ENCODE data around the gene KRTAP5-6.

DNA sequence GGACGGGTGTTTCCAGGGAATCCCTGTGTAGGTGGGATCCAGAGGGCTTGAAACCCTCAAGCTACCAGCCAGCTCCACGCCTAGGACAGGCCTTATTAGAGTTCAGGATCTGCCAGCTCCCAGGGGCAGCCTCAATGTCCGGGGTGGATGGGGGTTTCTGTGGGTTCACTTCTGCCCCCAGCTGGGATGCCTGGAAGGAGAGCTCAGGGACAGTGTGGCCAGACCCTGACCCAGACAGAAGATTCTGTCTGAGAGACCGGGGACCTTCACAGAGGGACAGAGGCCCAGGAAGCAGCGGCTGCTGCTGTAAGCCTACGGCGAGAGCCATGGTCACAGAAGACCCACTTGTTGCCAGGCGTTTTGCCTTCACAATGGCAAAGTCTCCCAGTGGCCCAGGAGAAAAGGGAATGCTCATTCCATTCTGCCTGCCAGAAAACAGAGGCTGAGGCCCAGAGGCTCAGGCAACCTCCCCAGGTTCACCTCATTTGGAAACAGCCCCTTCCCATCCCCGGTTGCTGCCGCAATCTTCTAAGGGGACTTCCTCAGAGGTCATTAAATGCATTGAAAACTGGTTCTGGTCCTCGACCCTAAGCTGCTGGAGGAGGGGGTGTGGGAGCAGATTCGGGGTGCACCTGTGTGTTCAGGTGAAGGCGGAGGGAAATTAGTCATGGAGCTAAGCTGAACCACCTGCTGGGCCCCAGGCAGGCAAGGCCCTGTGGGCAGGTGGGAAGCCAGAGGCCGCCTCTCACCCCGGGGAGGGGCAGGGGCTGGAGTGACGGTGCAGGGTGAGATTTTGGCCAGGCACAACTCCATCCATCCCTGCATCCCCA, 4.9 kb upstream of the KRTAP5-6 start:
- TF ChIP-seq CTCF (IDR thresholded peaks at IDR 0.05) (no peak), POLR2AphosphoS5 (IDR thresholded peaks at IDR 0.05) (no peak), POLR2A (IDR thresholded peaks at IDR 0.05) (no peak)
